RWPE1 (cell line): ENCODE measurements around the gene TRPM2.
A peak's percentile ranks its signal among the peaks of the same experiment; 100 is the strongest.

ENCODE experiments used
- CTCF ChIA-PET: fragments of 350-600 bp; sonication (Branson Sonifier 250); formaldehyde crosslinking; extraction: SDS; loops from one replicate; lab custom pipeline; 2021; lab: Yijun Ruan, JAX
- POLR2A ChIA-PET: fragments of 400-600 bp; formaldehyde crosslinking; extraction: SDS; loops from one replicate; lab custom pipeline; 2020; ENCODE audit warnings: antibody characterized with exemption; ENCODE audit not compliant: low non-redundant PET; lab: Yijun Ruan, JAX
- DNase-seq: peaks from one replicate; pipeline ENCODE4 v3.0.0; 2012; ENCODE audit warnings: low spot score
- H3K27ac ChIP-seq: fragments of 450-650 bp; 2 replicates; pipeline ENCODE4 v1.5.1; 2017
- CTCF ChIP-seq: fragments of 450-650 bp; conservative IDR thresholded peaks from 2 replicates; pipeline ENCODE4 v1.5.1; 2017; ENCODE audit warnings: low read depth, mild to moderate bottlenecking

Gene TRPM2

DNA sequence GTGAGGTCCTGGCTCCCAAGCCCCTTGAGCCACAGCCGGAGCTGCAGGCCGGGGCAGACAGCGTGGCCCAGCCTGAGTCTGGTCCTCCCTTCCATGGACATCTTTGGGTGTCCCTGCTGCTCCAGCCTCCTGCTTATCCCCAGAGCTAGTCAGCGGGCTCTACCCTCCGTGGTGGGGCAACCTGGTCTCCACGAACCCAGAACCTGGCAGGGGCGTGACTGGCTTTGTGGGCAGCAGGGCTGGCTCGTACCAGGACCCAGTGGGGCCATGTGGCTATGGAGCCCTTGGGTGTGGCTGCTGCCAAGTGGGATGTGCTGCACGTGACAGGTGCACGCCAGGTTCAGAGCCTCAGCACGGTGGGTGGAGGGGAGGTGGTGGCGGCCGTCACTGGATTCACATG, 32.6 kb upstream of the TRPM2 start:
- POLR2A ChIA-PET = no interaction called here
- peak overlapping the region; percentile 10; the same call in 1 of the 2 replicates for H3K27ac ChIP-seq
- TF ChIP-seq CTCF = no peak
- CTCF ChIA-PET = no interaction called here
- no peak for DNase-seq

DNA sequence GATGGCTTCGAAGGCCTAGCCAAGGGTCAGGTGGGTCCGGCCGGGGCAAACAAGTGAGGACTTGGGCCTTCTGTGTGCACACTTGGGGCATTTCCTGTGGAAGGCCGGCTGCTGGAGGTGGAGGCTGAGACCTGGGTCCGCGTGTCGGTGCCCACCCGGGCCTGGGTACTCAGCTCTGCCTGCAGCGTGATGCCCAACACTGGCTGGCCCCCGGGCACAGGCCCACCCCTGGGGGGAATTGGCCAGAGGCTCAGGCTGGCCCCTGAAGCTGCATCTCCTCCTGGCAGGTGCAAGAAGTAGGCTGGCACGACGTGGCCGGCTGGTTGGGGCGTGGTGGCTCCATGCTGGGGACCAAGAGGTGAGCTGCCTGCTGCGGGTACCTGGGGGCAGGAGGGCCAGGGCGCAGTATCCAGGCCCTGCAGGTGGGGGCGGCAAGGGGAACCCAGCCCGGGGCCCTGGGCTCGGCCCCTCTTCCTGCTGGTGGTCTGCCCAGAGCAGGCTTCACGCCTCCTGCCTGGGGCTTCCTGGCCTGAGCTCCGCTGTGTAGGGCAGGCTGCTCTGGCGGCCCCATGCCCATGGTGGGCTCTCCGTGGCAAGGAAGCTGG, 31.5 kb upstream of the TRPM2 start:
- H3K27ac ChIP-seq = no peak overlapping the region
- no peak for TF ChIP-seq CTCF
- ChIA-PET CTCF (no interaction called here), POLR2A (no interaction called here)
- no peak for DNase-seq

- POLR2A ChIA-PET = no interaction called here
- TF ChIP-seq CTCF = no peak
- CTCF ChIA-PET = interaction anchor here (0.6 kb wide), 1 partner anchor 20 kb away, joined by 4 read pairs; no protein-coding TSS in a partner anchor
- no peak overlapping the region for H3K27ac ChIP-seq
- DNase-seq = no peak
Observed at GRCh38 chr21:44322621-44323325, 30.6 kb upstream of the TRPM2 start.

GRCh38 chr21:44323591-44323990, 29.8 kb upstream of the TRPM2 start:
- ChIA-PET POLR2A (no interaction called here), CTCF (no interaction called here)
- no peak overlapping the region for H3K27ac ChIP-seq
- no peak for TF ChIP-seq CTCF
- no peak for DNase-seq

- H3K27ac ChIP-seq = no peak overlapping the region
- TF ChIP-seq CTCF = no peak
- ChIA-PET CTCF (no interaction called here), POLR2A (no interaction called here)
- DNase-seq = no peak
Observed at GRCh38 chr21:44324106-44324853, 29.1 kb upstream of the TRPM2 start.

- no peak for TF ChIP-seq CTCF
- H3K27ac ChIP-seq = no peak overlapping the region
- no peak for DNase-seq
- POLR2A ChIA-PET = no interaction called here
- CTCF ChIA-PET = no interaction called here
Observed at GRCh38 chr21:44324854-44325107, 28.6 kb upstream of the TRPM2 start.
